Mesenchymal stem cell (in vitro differentiated cells and primary cell): ENCODE measurements around the gene HDHD3.

Experiments used
- DNase-seq: peaks from one replicate; pipeline ENCODE4 v3.0.0-alpha.2; 2013
- H2AFZ ChIP-seq: one replicate; pipeline ENCODE4 v1.6.1; 2013; ENCODE audit warnings: low read depth, mild to moderate bottlenecking, control low read depth, inconsistent platforms, low read length, moderate library complexity
- H2AK5ac ChIP-seq: 2 replicates; pipeline ENCODE4 v1.6.1; 2013; ENCODE audit warnings: low read length, moderate library complexity, mild to moderate bottlenecking, inconsistent platforms; ENCODE audit not compliant: severe bottlenecking
- H2BK120ac ChIP-seq: one replicate; pipeline ENCODE4 v1.6.1; 2013; ENCODE audit warnings: low read depth, mild to moderate bottlenecking, inconsistent platforms, low read length, moderate library complexity
- H2BK12ac ChIP-seq, 2 experiments: one replicate each; pipeline ENCODE4 v1.6.1; 2013; ENCODE audit warnings: inconsistent platforms in 2 of 2, low read length in 2 of 2, mild to moderate bottlenecking in 2 of 2, moderate library complexity in 2 of 2, control low read depth in 1 of 2
- H2BK15ac ChIP-seq: one replicate; pipeline ENCODE4 v1.6.1; 2013; ENCODE audit warnings: mild to moderate bottlenecking, low read depth, inconsistent platforms; ENCODE audit not compliant: poor library complexity, severe bottlenecking
- H2BK5ac ChIP-seq: 2 replicates; pipeline ENCODE4 v1.6.1; 2013; ENCODE audit warnings: low read depth, mild to moderate bottlenecking, low read length, control low read depth, inconsistent platforms; ENCODE audit not compliant: poor library complexity, severe bottlenecking
- H3K14ac ChIP-seq, 2 experiments: one replicate each; pipeline ENCODE4 v1.6.1; 2013; ENCODE audit warnings: inconsistent platforms in 2 of 2, low read length in 2 of 2, control low read depth in 1 of 2, mild to moderate bottlenecking in 1 of 2, moderate library complexity in 1 of 2
- H3K18ac ChIP-seq, 2 experiments: one replicate each; pipeline ENCODE4 v1.6.1; 2013; ENCODE audit warnings: inconsistent platforms in 2 of 2, low read length in 2 of 2, control low read depth in 1 of 2, low read depth in 1 of 2, mild to moderate bottlenecking in 1 of 2
- H3K23ac ChIP-seq, 2 experiments: one replicate each; pipeline ENCODE4 v1.6.1; 2013; ENCODE audit warnings: inconsistent platforms in 2 of 2, low read length in 2 of 2, mild to moderate bottlenecking in 2 of 2, moderate library complexity in 2 of 2, control low read depth in 1 of 2
- H3K27ac ChIP-seq: 2 replicates; pipeline ENCODE4 v1.5.1; 2013; ENCODE audit warnings: mild to moderate bottlenecking, moderate library complexity, low read length, control low read depth, inconsistent platforms; ENCODE audit not compliant: poor library complexity, severe bottlenecking
- H3K27me3 ChIP-seq, 2 experiments: 2 replicates each; pipeline versions ENCODE4 v1.6.1 to v1.7.0; 2013; ENCODE audit warnings: low read length in 2 of 2, mild to moderate bottlenecking in 2 of 2, moderate library complexity in 2 of 2, control low read depth in 1 of 2, inconsistent platforms in 1 of 2; ENCODE audit not compliant: control insufficient read depth in 1 of 2, insufficient read depth in 1 of 2
- H3K36me3 ChIP-seq, 2 experiments: 2 replicates each; pipeline versions ENCODE4 v1.6.1 to v1.7.0; 2013; ENCODE audit warnings: low read length in 2 of 2, control low read depth in 1 of 2, inconsistent platforms in 1 of 2, low read depth in 1 of 2, mild to moderate bottlenecking in 1 of 2; ENCODE audit not compliant: insufficient read depth in 2 of 2, control insufficient read depth in 1 of 2
- H3K4ac ChIP-seq, 2 experiments: one replicate each; pipeline ENCODE4 v1.6.1; 2013; ENCODE audit warnings: inconsistent platforms in 2 of 2, low read length in 2 of 2, mild to moderate bottlenecking in 2 of 2, moderate library complexity in 2 of 2, control low read depth in 1 of 2, low read depth in 1 of 2
- H3K4me1 ChIP-seq: 2 replicates; pipeline ENCODE4 v1.6.1; 2013; ENCODE audit warnings: low read depth, low read length, control low read depth; ENCODE audit not compliant: control insufficient read depth, insufficient read depth
- H3K4me2 ChIP-seq: 2 replicates; pipeline ENCODE4 v1.6.1; 2013; ENCODE audit warnings: low read length, mild to moderate bottlenecking, inconsistent platforms; ENCODE audit not compliant: poor library complexity, severe bottlenecking
- H3K4me3 ChIP-seq, 2 experiments: 2 replicates each; pipeline versions ENCODE4 v1.5.1 to v1.7.0; 2013; ENCODE audit warnings: low read length in 2 of 2, mild to moderate bottlenecking in 2 of 2, control low read depth in 1 of 2, low read depth in 1 of 2; ENCODE audit not compliant: insufficient read depth in 1 of 2
- H3K79me1 ChIP-seq: replicated peaks from 2 replicates; pipeline ENCODE4 v1.6.1; 2013; ENCODE audit warnings: mild to moderate bottlenecking, control low read depth, low read length, inconsistent platforms; ENCODE audit not compliant: poor library complexity, severe bottlenecking
- H3K9ac ChIP-seq: 2 replicates; pipeline ENCODE4 v1.7.0; 2013; ENCODE audit warnings: mild to moderate bottlenecking, low read length, moderate library complexity
- H3K9me3 ChIP-seq: 2 replicates; pipeline ENCODE4 v1.7.0; 2013; ENCODE audit warnings: mild to moderate bottlenecking, low read length; ENCODE audit not compliant: control insufficient read depth
- H4K8ac ChIP-seq: one replicate; pipeline ENCODE4 v1.6.1; 2013; ENCODE audit warnings: inconsistent platforms, mild to moderate bottlenecking, low read length, moderate library complexity
- H4K91ac ChIP-seq: one replicate; pipeline ENCODE4 v1.6.1; 2013; ENCODE audit warnings: mild to moderate bottlenecking, low read length, inconsistent platforms
- WGBS: methylation state at CpG from one replicate; pipeline ENCODE4 v1.1.7; 2013; ENCODE audit warnings: mixed read lengths; 5-methylcytosine and 5-hydroxymethylcytosine counted together

HDHD3 gene

GRCh38 chr9:113337714-113338113 is 39.1 kb downstream of the HDHD3 start:
- no peak overlapping the region for H2BK12ac ChIP-seq
- no peak overlapping the region for H2BK5ac ChIP-seq
- no peak overlapping the region for H2BK120ac ChIP-seq
- H3K4me2 ChIP-seq: no peak overlapping the region
- no peak overlapping the region for H2AFZ ChIP-seq
- no peak overlapping the region for H2AK5ac ChIP-seq
- H3K79me1 ChIP-seq: no peaks in the 10 kb centered on the region
- H3K4ac ChIP-seq: no peak overlapping the region
- no peak for DNase-seq
- no peak overlapping the region for H4K91ac ChIP-seq
- no peak overlapping the region for H4K8ac ChIP-seq
- H3K14ac ChIP-seq: no peak overlapping the region
- H3K18ac ChIP-seq: no peak overlapping the region
- WGBS: no CpG with 5 or more reads among the region's 2 CpGs
- no peaks in the 10 kb centered on the region for H3K9me3 ChIP-seq
- H3K23ac ChIP-seq: no peak overlapping the region
- H3K36me3 ChIP-seq: no peaks in the 10 kb centered on the region
- H3K9ac ChIP-seq: no peak overlapping the region
- no peak overlapping the region for H3K27ac ChIP-seq
- H3K4me3 ChIP-seq: no peak overlapping the region
- no peak overlapping the region for H2BK15ac ChIP-seq
- H3K4me1 ChIP-seq: peaks cover 2% of the 10 kb centered on the region
- no peaks in the 10 kb centered on the region for H3K27me3 ChIP-seq

GRCh38 chr9:113331780-113332179 is 45.0 kb downstream of the HDHD3 start:
- no peak overlapping the region for H3K18ac ChIP-seq
- no peak overlapping the region for H3K4ac ChIP-seq
- DNase-seq: no peak
- no peak overlapping the region for H4K8ac ChIP-seq
- H3K36me3 ChIP-seq: peaks cover 0 to 33% of the 10 kb centered on the region in 2 experiments
- no peak overlapping the region for H3K23ac ChIP-seq
- H3K4me2 ChIP-seq: no peak overlapping the region
- no peak overlapping the region for H3K27ac ChIP-seq
- H3K9ac ChIP-seq: no peak overlapping the region
- no peak overlapping the region for H3K14ac ChIP-seq
- H2BK15ac ChIP-seq: no peak overlapping the region
- H2AK5ac ChIP-seq: no peak overlapping the region
- no peaks in the 10 kb centered on the region for H3K4me1 ChIP-seq
- no peak overlapping the region for H2BK120ac ChIP-seq
- H4K91ac ChIP-seq: no peak overlapping the region
- H2BK12ac ChIP-seq: no peak overlapping the region
- no peak overlapping the region for H2BK5ac ChIP-seq
- no peak overlapping the region for H2AFZ ChIP-seq
- no peaks in the 10 kb centered on the region for H3K9me3 ChIP-seq
- H3K79me1 ChIP-seq: no peaks in the 10 kb centered on the region
- no peak overlapping the region for H3K4me3 ChIP-seq
- no peaks in the 10 kb centered on the region for H3K27me3 ChIP-seq
- 71% methylated on average over 4 of the region's 4 CpGs for WGBS

GRCh38 chr9:113328045-113328782 is 48.6 kb downstream of the HDHD3 start:
- 89% methylated on average over 1 of the region's 3 CpGs for WGBS
- no peak overlapping the region for H2AFZ ChIP-seq

GRCh38 chr9:113326230-113326629 is 50.6 kb downstream of the HDHD3 start:
- Histone ChIP-seq H2BK15ac (no peak overlapping the region), H3K9me3 (no peaks in the 10 kb centered on the region), H3K4me3 (no peak overlapping the region), H2BK5ac (no peak overlapping the region), H3K23ac (no peak overlapping the region), H3K14ac (no peak overlapping the region), H4K91ac (no peak overlapping the region), H3K18ac (no peak overlapping the region), H3K79me1 (no peaks in the 10 kb centered on the region), H3K4me1 (no peaks in the 10 kb centered on the region), H3K27me3 (peaks cover 0 to 6% of the 10 kb centered on the region in 2 experiments), H3K36me3 (peaks cover 0 to 31% of the 10 kb centered on the region in 2 experiments), H2AK5ac (no peak overlapping the region), H2BK12ac (no peak overlapping the region), H3K4me2 (no peak overlapping the region), H3K9ac (no peak overlapping the region), H3K27ac (no peak overlapping the region), H2AFZ (no peak overlapping the region), H3K4ac (no peak overlapping the region), H2BK120ac (no peak overlapping the region), H4K8ac (no peak overlapping the region)
- DNase-seq: no peak
- 96% methylated on average over 3 of the region's 4 CpGs for WGBS

More at GRCh38 chr9:113328045-113328782, 48.6 kb downstream of the HDHD3 start:
- H2BK15ac ChIP-seq: no peak overlapping the region
- no peak overlapping the region for H3K14ac ChIP-seq
- no peak overlapping the region for H2BK5ac ChIP-seq
- no peaks in the 10 kb centered on the region for H3K79me1 ChIP-seq
- H3K27ac ChIP-seq: no peak overlapping the region
- no peak overlapping the region for H4K8ac ChIP-seq
- H2BK120ac ChIP-seq: no peak overlapping the region
- no peak overlapping the region for H2AK5ac ChIP-seq
- no peak overlapping the region for H3K23ac ChIP-seq
- DNase-seq: no peak
- H4K91ac ChIP-seq: no peak overlapping the region
- H2BK12ac ChIP-seq: no peak overlapping the region
- no peak overlapping the region for H3K4ac ChIP-seq
- H3K9ac ChIP-seq: no peak overlapping the region
- H3K4me2 ChIP-seq: no peak overlapping the region
- H3K18ac ChIP-seq: no peak overlapping the region
- no peak overlapping the region for H3K4me3 ChIP-seq
- no peaks in the 10 kb centered on the region for H3K27me3 ChIP-seq
- H3K4me1 ChIP-seq: no peaks in the 10 kb centered on the region
- H3K36me3 ChIP-seq: peaks cover 0 to 33% of the 10 kb centered on the region in 2 experiments
- no peaks in the 10 kb centered on the region for H3K9me3 ChIP-seq
